ENCODE results near the gene SGCD.

- no peak for TF ChIP-seq CEBPB (IDR thresholded peaks at IDR 0.05; ENCODE audit: low read depth)
- TF ChIP-seq MAX (IDR thresholded peaks at IDR 0.05): no peak
- no peak for TF ChIP-seq REST (IDR thresholded peaks at IDR 0.05; ENCODE audit: low read depth)
- no peak for TF ChIP-seq RAD21 (IDR thresholded peaks at IDR 0.05; ENCODE audit: low read depth)
- no peak for TF ChIP-seq CTCF (IDR thresholded peaks at IDR 0.05 in 2 of 3, conservative IDR thresholded peaks at IDR 0.05 in 1 of 3; ENCODE audit: borderline replicate concordance in 1 of 3, insufficient read depth in 1 of 3, low read depth in 2 of 3, low read length in 2 of 3)
- TF ChIP-seq POLR2AphosphoS5 (IDR thresholded peaks at IDR 0.05; ENCODE audit: low read depth, low read length): no peak
- no peak for TF ChIP-seq TCF7L2 (IDR thresholded peaks at IDR 0.05; ENCODE audit: borderline replicate concordance, extremely low read depth, insufficient read depth, insufficient read length)
- TF ChIP-seq EZH2phosphoT487 (IDR thresholded peaks at IDR 0.05; ENCODE audit: borderline replicate concordance): no peak
These were observed 67.0 kb downstream of the SGCD start for GRCh38 chr5:156393980-156394379.

All from HCT116 (cell line).